Measurements from ENCODE around the gene NFE2L3. TPM values are rescaled to one million over a fixed set of nuclear protein-coding genes. Genes with fewer than 3 reads are reported as not detected.

The NFE2L3 gene
- total RNA-seq, 1 experiment from 2014 or later: 2.2 TPM

GRCh38 chr7:26155531-26156375 is 3.8 kb downstream of the NFE2L3 start:
- ChIA-PET POLR2A (interaction anchor here (0.6 to 1.8 kb wide), 13 partner anchors 9 to 1962 kb away, joined by 3 to 9 read pairs (median 3); no protein-coding TSS in a partner anchor), CTCF (interaction anchor here (0.5 to 2.2 kb wide), 5 partner anchors 16 to 72 kb away, joined by 3 to 12 read pairs (median 4); no protein-coding TSS in a partner anchor)
- DNase-seq (ENCODE audit: unreplicated experiment): peak; percentile 61

GRCh38 chr7:26156451-26157420 is 4.7 kb downstream of the NFE2L3 start:
- no TSS peak for BruUV-seq (replicated peaks)
- CTCF ChIA-PET: interaction anchor here (0.6 to 1.0 kb wide), 3 partner anchors 31 to 73 kb away, joined by 3 to 4 read pairs (median 4); no protein-coding TSS in a partner anchor
- intact Hi-C loops (cut with micrococcal nuclease): no loop called here

More at GRCh38 chr7:26155531-26156375, 3.8 kb downstream of the NFE2L3 start:
- no TSS peak for BruUV-seq (replicated peaks)
- intact Hi-C loops (cut with micrococcal nuclease): no loop called here
- H3K36me3 Mint-ChIP-seq (ENCODE audit: insufficient read depth, unreplicated experiment): no peaks in the 10 kb centered on the region
- no peaks in the 10 kb centered on the region for H3K27me3 Mint-ChIP-seq (ENCODE audit: insufficient read depth, unreplicated experiment)
- peak overlapping the region; percentile 68 for H3K27ac Mint-ChIP-seq (ENCODE audit: low read depth, unreplicated experiment)
- peaks cover 23% of the 10 kb centered on the region for H3K4me1 Mint-ChIP-seq (ENCODE audit: insufficient read depth, unreplicated experiment)
- no peaks in the 10 kb centered on the region for H3K9me3 Mint-ChIP-seq (ENCODE audit: unreplicated experiment)
- TF ChIP-seq CTCF (IDR thresholded peaks at IDR 0.05; ENCODE audit: unreplicated experiment): no peak
- H3K4me3 Mint-ChIP-seq (ENCODE audit: unreplicated experiment): peak overlapping the region; percentile 12

DNA sequence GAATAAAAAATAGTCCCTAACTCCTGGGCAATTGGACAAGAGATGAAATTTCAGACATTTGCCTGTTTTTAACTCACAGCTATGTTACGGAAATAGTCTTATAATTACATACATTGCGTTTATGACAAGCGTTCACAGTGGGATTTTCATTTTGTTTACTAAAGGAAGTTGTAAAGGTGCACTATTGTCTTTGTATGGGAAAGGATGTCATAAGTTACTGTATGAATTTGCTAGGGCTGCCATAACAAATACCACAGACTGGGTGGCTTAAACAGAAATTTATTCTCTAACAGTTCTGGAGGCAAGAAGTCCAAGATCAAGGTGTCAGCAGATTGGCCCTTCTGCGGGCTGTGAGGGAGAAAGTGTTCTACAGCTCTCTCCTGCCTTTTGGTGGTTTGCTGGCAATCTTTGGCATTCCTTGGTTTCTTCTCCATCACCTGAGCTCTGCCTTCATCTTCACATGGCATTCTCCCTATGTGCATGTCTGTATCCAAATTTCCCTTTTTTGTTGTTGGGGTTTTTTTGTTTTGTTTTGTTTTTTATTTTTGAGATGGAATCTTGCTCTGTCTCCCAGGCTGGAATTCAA is 5.6 kb downstream of the NFE2L3 start:
- peaks cover 11% of the 10 kb centered on the region for H3K4me1 Mint-ChIP-seq (ENCODE audit: insufficient read depth, unreplicated experiment)
- no peaks in the 10 kb centered on the region for H3K36me3 Mint-ChIP-seq (ENCODE audit: insufficient read depth, unreplicated experiment)
- DNase-seq (ENCODE audit: unreplicated experiment): no peak
- intact Hi-C loops (cut with micrococcal nuclease): no loop called here
- TF ChIP-seq CTCF (IDR thresholded peaks at IDR 0.05; ENCODE audit: unreplicated experiment): no peak
- H3K27me3 Mint-ChIP-seq (ENCODE audit: insufficient read depth, unreplicated experiment): no peaks in the 10 kb centered on the region
- ChIA-PET CTCF (interaction anchor here (0.9 to 1.6 kb wide), 3 partner anchors 41 to 228 kb away, joined by 3 to 6 read pairs (median 4); no protein-coding TSS in a partner anchor), POLR2A (interaction anchor here (0.7 to 1.8 kb wide), 6 partner anchors 14 to 142 kb away, joined by 3 to 9 read pairs (median 4); no protein-coding TSS in a partner anchor)
- BruUV-seq (replicated peaks): no TSS peak
- no peak overlapping the region for H3K27ac Mint-ChIP-seq (ENCODE audit: low read depth, unreplicated experiment)
- H3K9me3 Mint-ChIP-seq (ENCODE audit: unreplicated experiment): no peaks in the 10 kb centered on the region
- no peak overlapping the region for H3K4me3 Mint-ChIP-seq (ENCODE audit: unreplicated experiment)

More at GRCh38 chr7:26156451-26157420, 4.7 kb downstream of the NFE2L3 start:
- H3K27me3 Mint-ChIP-seq (ENCODE audit: insufficient read depth, unreplicated experiment): no peaks in the 10 kb centered on the region
- no peak for TF ChIP-seq CTCF (IDR thresholded peaks at IDR 0.05; ENCODE audit: unreplicated experiment)
- no peaks in the 10 kb centered on the region for H3K9me3 Mint-ChIP-seq (ENCODE audit: unreplicated experiment)
- POLR2A ChIA-PET: interaction anchor here (0.6 to 1.8 kb wide), 12 partner anchors 10 to 1961 kb away, joined by 3 to 9 read pairs (median 4); no protein-coding TSS in a partner anchor
- peak; percentile 64 for DNase-seq (ENCODE audit: unreplicated experiment)
- peak overlapping the region; percentile 12 for H3K4me3 Mint-ChIP-seq (ENCODE audit: unreplicated experiment)
- H3K36me3 Mint-ChIP-seq (ENCODE audit: insufficient read depth, unreplicated experiment): no peaks in the 10 kb centered on the region
- H3K4me1 Mint-ChIP-seq (ENCODE audit: insufficient read depth, unreplicated experiment): peaks cover 13% of the 10 kb centered on the region
- H3K27ac Mint-ChIP-seq (ENCODE audit: low read depth, unreplicated experiment): peak overlapping the region; percentile 68
